Endothelial cell of umbilical vein (primary cell): ENCODE results near the gene D2HGDH. TPM values are rescaled to one million over a fixed set of nuclear protein-coding genes. Genes with fewer than 3 reads are reported as not detected.

Experiments
- BruUV-seq: library from RNA; stranded (reverse); fragments of 400-500 nt; replicated peaks from 2 replicates; lab custom pipeline; 2021; lab: Mats Ljungman, UMichigan
- CTCF ChIA-PET: fragments of 300-600, 350-600 bp; sonication (Branson Sonifier 250); formaldehyde crosslinking; loops from one replicate; lab custom pipeline; 2021; ENCODE audit warnings: antibody characterized with exemption, inconsistent platforms; lab: Charles Lee
- POLR2A ChIA-PET: fragments of 300-600, 350-600 bp; sonication (Branson Sonifier 250); formaldehyde crosslinking; loops from one replicate; lab custom pipeline; 2021; ENCODE audit warnings: antibody characterized with exemption, inconsistent platforms; lab: Charles Lee
- DNase-seq: peaks from one replicate; pipeline ENCODE4 v3.0.0-alpha.2; 2011; ENCODE audit warnings: low read depth, low spot score
- FAIRE-seq: peaks from 2 replicates; lab custom pipeline; 2011; peaks lifted over from hg19 to GRCh38; lab: Jason Lieb, UNC
- H2AFZ ChIP-seq: 2 replicates; pipeline ENCODE4 v1.6.0; 2012; ENCODE audit warnings: low read depth, low read length, control low read depth, inconsistent platforms
- H3K27ac ChIP-seq: 2 replicates; pipeline ENCODE4 v1.5.1; 2011; ENCODE audit warnings: low read depth, mild to moderate bottlenecking, control low read depth, low read length, moderate library complexity; ENCODE audit not compliant: insufficient read depth
- H3K27me3 ChIP-seq, 2 experiments: 2 replicates each; pipeline versions ENCODE4 v1.6.0 to v1.6.1; 2011; ENCODE audit warnings: low read length in 2 of 2, mixed read lengths in 1 of 2; ENCODE audit not compliant: control insufficient read depth in 2 of 2, insufficient read depth in 2 of 2
- H3K36me3 ChIP-seq, 2 experiments: 2 replicates in 1 of 2; 3 replicates in 1 of 2; pipeline ENCODE4 v1.5.1; 2011; ENCODE audit warnings: low read length in 2 of 2, mild to moderate bottlenecking in 1 of 2, moderate library complexity in 1 of 2; ENCODE audit not compliant: control insufficient read depth in 2 of 2, insufficient read depth in 2 of 2; ENCODE audit errors: extremely low read depth in 1 of 2
- H3K4me1 ChIP-seq: 3 replicates; pipeline ENCODE4 v1.5.1; 2011; ENCODE audit warnings: mild to moderate bottlenecking, low read length; ENCODE audit not compliant: control insufficient read depth, insufficient read depth; ENCODE audit errors: extremely low read depth
- H3K4me2 ChIP-seq: 2 replicates; pipeline ENCODE4 v1.6.1; 2011; ENCODE audit warnings: low read length, control low read depth, mixed read lengths; ENCODE audit not compliant: insufficient read depth
- H3K4me3 ChIP-seq, 3 experiments: fragments of 200-600 bp in 1 of 3; sonication (generic), shearing (Covaris generic) in 1 of 3; replicated peaks in 1 of 3; 2 replicates each; pipeline ENCODE4 v1.5.1; 2011 to 2016; ENCODE audit warnings: control low read depth in 3 of 3, low read length in 3 of 3, mild to moderate bottlenecking in 2 of 3, inconsistent platforms in 1 of 3, low read depth in 1 of 3, moderate library complexity in 1 of 3; ENCODE audit not compliant: insufficient read depth in 1 of 3
- H3K79me2 ChIP-seq: 2 replicates; pipeline ENCODE4 v1.6.0; 2012; ENCODE audit warnings: low read length, inconsistent platforms; ENCODE audit not compliant: control insufficient read depth, insufficient read depth
- H3K9ac ChIP-seq: replicated peaks from 2 replicates; pipeline ENCODE3; 2011; ENCODE audit warnings: low read length, control low read depth; ENCODE audit not compliant: insufficient read depth; ENCODE audit errors: extremely low read depth
- H3K9me1 ChIP-seq: replicated peaks from 3 replicates; pipeline ENCODE4 v1.6.0; 2011; ENCODE audit warnings: mild to moderate bottlenecking, low read length; ENCODE audit not compliant: control insufficient read depth, insufficient read depth; ENCODE audit errors: extremely low read depth
- H3K9me3 ChIP-seq: replicated peaks from 2 replicates; pipeline ENCODE4 v1.5.1; 2012; ENCODE audit warnings: low read length, inconsistent platforms; ENCODE audit not compliant: control insufficient read depth, insufficient read depth
- H4K20me1 ChIP-seq: replicated peaks from 2 replicates; pipeline ENCODE3; 2011; ENCODE audit warnings: mild to moderate bottlenecking, low read length; ENCODE audit not compliant: control insufficient read depth, insufficient read depth; ENCODE audit errors: extremely low read depth
- CTCF ChIP-seq, 2 donors: IDR thresholded peaks; 1 replicate in 1 of 2; 2 replicates in 1 of 2; pipeline ENCODE4 v1.5.1; 2011; ENCODE audit warnings: low read length in 2 of 2, mild to moderate bottlenecking in 2 of 2, moderate library complexity in 2 of 2, control low read depth in 1 of 2, inconsistent platforms in 1 of 2, low read depth in 1 of 2; ENCODE audit not compliant: insufficient read depth in 1 of 2; ENCODE audit errors: extremely low read depth in 1 of 2
- EZH2 ChIP-seq: IDR thresholded peaks from 2 replicates; pipeline ENCODE4 v1.6.1; 2012; ENCODE audit warnings: borderline replicate concordance, low read depth, mild to moderate bottlenecking, moderate library complexity, low read length, inconsistent platforms; ENCODE audit not compliant: severe bottlenecking
- FOS ChIP-seq: IDR thresholded peaks from 2 replicates; pipeline ENCODE4 v1.6.1; 2011; ENCODE audit warnings: mild to moderate bottlenecking, low read length, moderate library complexity, borderline replicate concordance; ENCODE audit not compliant: insufficient read depth
- GATA2 ChIP-seq: IDR thresholded peaks from 2 replicates; pipeline ENCODE4 v1.7.0; 2011; ENCODE audit warnings: low read depth, mild to moderate bottlenecking, moderate library complexity, mixed read lengths, low read length; ENCODE audit not compliant: insufficient read length, insufficient read depth
- JUN ChIP-seq: IDR thresholded peaks from 2 replicates; pipeline ENCODE4 v1.6.1; 2011; ENCODE audit warnings: borderline replicate concordance, low read depth; ENCODE audit not compliant: insufficient read length, insufficient read depth
- MAX ChIP-seq: IDR thresholded peaks from 2 replicates; pipeline ENCODE4 v1.6.1; 2011; ENCODE audit not compliant: insufficient read depth, insufficient read length
- MYC ChIP-seq: IDR thresholded peaks from one replicate; pipeline ENCODE4 v1.6.1; 2011; ENCODE audit warnings: mild to moderate bottlenecking, low read depth, low read length
- POLR2A ChIP-seq: IDR thresholded peaks from 2 replicates; pipeline ENCODE4 v1.6.1; 2012; ENCODE audit warnings: low read depth, mild to moderate bottlenecking, control low read depth, low read length
- POLR2AphosphoS5 ChIP-seq: IDR thresholded peaks from 2 replicates; pipeline ENCODE4 v1.6.1; 2012; ENCODE audit warnings: low read depth, mild to moderate bottlenecking, control low read depth, low read length, moderate library complexity; ENCODE audit not compliant: insufficient read depth
- dilution Hi-C: fragments of 300-500 bp; cut with MboI; formaldehyde crosslinking; loops from one replicate; pipeline ENCODE4 v1.15.0; 2019; ENCODE audit warnings: low sequenced_read_pairs; ENCODE audit not compliant: extremely low pct_ligation_motif_present
- intact Hi-C: fragments of 100-400 bp; cut with micrococcal nuclease; formaldehyde crosslinking; loops from one replicate; pipeline ENCODE4 v1.10.0; 2022
- polyA plus RNA-seq, 4 experiments: library from polyadenylated mRNA; depleted of rRNA in 3 of 4; stranded (reverse) in 3 of 4; unstranded in 1 of 4; fragments of >200 nt; gene quantifications; 2 replicates each; pipeline versions ENCODE4 v1.2.1 to v1.2.3, GENCODE V29; 2011 to 2012; ENCODE audit warnings: missing spikeins in 1 of 4
- total RNA-seq: library from RNA; stranded (reverse); gene quantifications from 2 replicates; pipeline ENCODE4 v1.2.3, GENCODE V29; 2021

D2HGDH gene
- total and polyA plus RNA-seq, 2 donors (not counting 3 experiments of a cell fraction or from before 2014, with no cell fraction given): 22.3 TPM

GRCh38 chr2:241776336-241777169 is 42.1 kb downstream of the D2HGDH start, which contains the start of gene GAL3ST2:
TSS of gene GAL3ST2 (plus strand) at chr2:241776822. CDS start at chr2:241776956, 134 bp downstream.
- intact Hi-C loops (no loop called here), dilution Hi-C loops (no loop called here)
- Histone ChIP-seq H4K20me1 (no peaks in the 10 kb centered on the region), H3K9me1 (no peaks in the 10 kb centered on the region), H3K9me3 (no peaks in the 10 kb centered on the region), H3K4me2 (no peak within 1 kb of the TSS), H3K79me2 (no peaks in the 10 kb centered on the region), H3K9ac (no peak within 1 kb of the TSS), H3K36me3 (no peaks in the 10 kb centered on the region), H3K27ac (no peak within 1 kb of the TSS), H3K4me1 (peaks cover 3% of the 10 kb centered on the region), H2AFZ (no peak within 1 kb of the TSS), H3K4me3 (no peak within 1 kb of the TSS), H3K27me3 (no peaks in the 10 kb centered on the region)
- POLR2A ChIA-PET: no interaction called here
- no TSS peak for BruUV-seq
- TF ChIP-seq GATA2 (no peak), MYC (no peak), EZH2 (no peak), FOS (no peak), POLR2AphosphoS5 (no peak), JUN (no peak), CTCF (IDR thresholded peaks at IDR 0.05; ENCODE audit: extremely low read depth in 1 of 2, insufficient read depth in 1 of 2, low read depth in 1 of 2, low read length in 2 of 2) (no peak), MAX (no peak), POLR2A (no peak)
- DNase-seq: no peak
- CTCF ChIA-PET: interaction anchor here (1.6 kb wide), 1 partner anchor 27 kb away, joined by 4 read pairs; no protein-coding TSS in a partner anchor
- FAIRE-seq: no peak
